Right renal cortex interstitium (tissue), 3 donors: ENCODE measurements around the gene LBH. TPM values are rescaled to one million over a fixed set of nuclear protein-coding genes. Genes with fewer than 3 reads are reported as not detected.

ENCODE experiments used
- DNase-seq, 3 donors: peaks; one replicate each; pipeline ENCODE4 v3.0.0-alpha.2; 2013; ENCODE audit warnings: low read depth in 3 of 3, low spot score in 2 of 3
- polyA plus RNA-seq, 3 donors: library from polyadenylated mRNA; unstranded; fragments of 120-200 nt; gene quantifications; one replicate each; pipeline ENCODE4 v1.2.1, GENCODE V29; 2013; ENCODE audit not compliant: insufficient read length in 3 of 3

The LBH gene
- polyA plus RNA-seq, 3 donors, result 97.9 to 120 (median 106) TPM

- no peak for DNase-seq
These were observed 2.1 kb downstream of the LBH start for GRCh38 chr2:30233271-30234009.

- no peak for DNase-seq
These were observed 3.0 kb downstream of the LBH start for GRCh38 chr2:30234180-30234971.

- DNase-seq, result no peak
These were observed 3.8 kb downstream of the LBH start for GRCh38 chr2:30235008-30235655.

- DNase-seq, result no peak
These were observed 4.7 kb downstream of the LBH start for GRCh38 chr2:30235859-30236535.

GRCh38 chr2:30236591-30237238 lies 5.4 kb downstream of the LBH start:
- no peak for DNase-seq

GRCh38 chr2:30237239-30237965 lies 6.1 kb downstream of the LBH start:
- no peak for DNase-seq

GRCh38 chr2:30237966-30238800 lies 6.8 kb downstream of the LBH start:
- DNase-seq, result no peak

- peak in 1 of 3 donors; percentile 66 for DNase-seq
These were observed 8.1 kb downstream of the LBH start for GRCh38 chr2:30239308-30239985.

GRCh38 chr2:30239986-30240752 lies 8.8 kb downstream of the LBH start:
- no peak for DNase-seq

GRCh38 chr2:30243231-30243630 lies 11.9 kb downstream of the LBH start:
- DNase-seq, result no peak

- DNase-seq, result no peak
These were observed 14.0 kb downstream of the LBH start for GRCh38 chr2:30245364-30245763.

GRCh38 chr2:30248791-30249190 lies 17.5 kb downstream of the LBH start:
- no peak for DNase-seq

GRCh38 chr2:30249354-30249753 lies 18.0 kb downstream of the LBH start:
- no peak for DNase-seq

GRCh38 chr2:30250421-30250820 lies 19.1 kb downstream of the LBH start:
- no peak for DNase-seq

GRCh38 chr2:30252723-30253701 lies 21.7 kb downstream of the LBH start:
- DNase-seq, result no peak

- DNase-seq, result no peak
These were observed 22.7 kb downstream of the LBH start for GRCh38 chr2:30253873-30254684.
